Lower leg skin (tissue), 4 donors: ENCODE data around the gene ZCCHC2. TPM values are rescaled to one million over a fixed set of nuclear protein-coding genes. Genes with fewer than 3 reads are reported as not detected.

Source experiments
- DNase-seq, 2 donors: peaks; one replicate each; pipeline ENCODE4 v3.0.0-alpha.2; 2019; ENCODE audit warnings: low spot score in 2 of 2
- H3K4me3 ChIP-seq: fragments of 200-600 bp; sonication (generic); 2 replicates; pipeline ENCODE4 v1.5.1; 2017; ENCODE audit warnings: mild to moderate bottlenecking, low read depth; ENCODE audit not compliant: poor library complexity, severe bottlenecking
- POLR2A ChIP-seq, 2 donors: fragments of 450-650 bp; IDR thresholded peaks; one replicate each; pipeline ENCODE4 v1.6.1; 2016 to 2017; ENCODE audit warnings: antibody characterized with exemption in 2 of 2, mild to moderate bottlenecking in 1 of 2, moderate library complexity in 1 of 2
- WGBS, 2 donors: methylation state at CpG; one replicate each; pipeline ENCODE4 v1.1.5; 2018; 5-methylcytosine and 5-hydroxymethylcytosine counted together
- intact Hi-C: fragments of 100-400 bp; cut with DNase I; formaldehyde crosslinking; loops from one replicate; pipeline ENCODE4 v1.15.0; 2023; ENCODE audit warnings: low total_unique reads
- total RNA-seq, 4 donors: library from RNA; depleted of rRNA; stranded (reverse); fragments of >200 nt; gene quantifications; one replicate each; pipeline ENCODE4 v1.1.0, GENCODE V29; 2016
- TF ChIP-seq, protein P1 (sequence below), 3 donors: fragments of 450-650 bp; IDR thresholded peaks; one replicate each; pipeline ENCODE4 v1.5.1; 2016; ENCODE audit warnings: antibody characterized with exemption in 3 of 3, mild to moderate bottlenecking in 3 of 3, moderate library complexity in 2 of 3

Gene ZCCHC2
- total RNA-seq, 4 donors from 2014 or later, result 23.0 to 34.1 (median 27.8) TPM

GRCh38 chr18:62566199-62566598 is 43.4 kb downstream of the ZCCHC2 start:
- TF ChIP-seq, protein P1, sequence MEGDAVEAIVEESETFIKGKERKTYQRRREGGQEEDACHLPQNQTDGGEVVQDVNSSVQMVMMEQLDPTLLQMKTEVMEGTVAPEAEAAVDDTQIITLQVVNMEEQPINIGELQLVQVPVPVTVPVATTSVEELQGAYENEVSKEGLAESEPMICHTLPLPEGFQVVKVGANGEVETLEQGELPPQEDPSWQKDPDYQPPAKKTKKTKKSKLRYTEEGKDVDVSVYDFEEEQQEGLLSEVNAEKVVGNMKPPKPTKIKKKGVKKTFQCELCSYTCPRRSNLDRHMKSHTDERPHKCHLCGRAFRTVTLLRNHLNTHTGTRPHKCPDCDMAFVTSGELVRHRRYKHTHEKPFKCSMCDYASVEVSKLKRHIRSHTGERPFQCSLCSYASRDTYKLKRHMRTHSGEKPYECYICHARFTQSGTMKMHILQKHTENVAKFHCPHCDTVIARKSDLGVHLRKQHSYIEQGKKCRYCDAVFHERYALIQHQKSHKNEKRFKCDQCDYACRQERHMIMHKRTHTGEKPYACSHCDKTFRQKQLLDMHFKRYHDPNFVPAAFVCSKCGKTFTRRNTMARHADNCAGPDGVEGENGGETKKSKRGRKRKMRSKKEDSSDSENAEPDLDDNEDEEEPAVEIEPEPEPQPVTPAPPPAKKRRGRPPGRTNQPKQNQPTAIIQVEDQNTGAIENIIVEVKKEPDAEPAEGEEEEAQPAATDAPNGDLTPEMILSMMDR (IDR thresholded peaks at IDR 0.05), result no peak
- no peak for TF ChIP-seq POLR2A (IDR thresholded peaks at IDR 0.05)
- WGBS, 2 donors, result 63 to 72% methylated on average over 5 of the region's 5 CpGs
- peak in 1 of 2 donors; percentile 47 for DNase-seq
- no peak overlapping the region for H3K4me3 ChIP-seq
- intact Hi-C loops, result no loop called here

- WGBS, 2 donors, result 97 to 98% methylated on average over 4 of the region's 4 CpGs
- intact Hi-C loops, result no loop called here
These were observed 44.0 kb downstream of the ZCCHC2 start for GRCh38 chr18:62566818-62567217.

DNA sequence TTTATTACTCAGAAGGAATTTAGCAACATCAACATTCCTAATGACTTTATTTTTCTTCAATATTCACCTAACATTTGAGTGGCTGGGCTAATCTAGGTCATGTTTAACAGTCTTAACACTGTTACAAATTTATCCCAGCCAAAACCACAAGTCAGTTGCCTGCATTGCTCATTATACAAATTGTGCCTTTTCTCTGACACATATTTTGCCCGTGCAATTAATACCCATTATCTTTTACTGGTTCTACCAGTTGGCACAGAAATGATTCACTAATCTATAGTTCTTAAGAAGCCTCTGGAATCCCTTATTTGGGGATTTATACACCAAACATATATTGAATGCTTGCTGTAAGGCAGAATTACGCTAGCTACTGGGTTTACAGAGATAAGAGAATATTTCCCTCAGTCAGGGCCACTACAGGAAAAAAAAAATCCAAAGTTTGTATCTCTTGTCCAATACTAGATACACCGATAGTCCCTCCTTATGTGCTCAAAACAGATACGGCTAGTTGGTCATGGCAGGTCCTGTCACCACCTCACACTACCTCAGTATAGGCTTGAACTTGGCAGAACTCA is 46.3 kb downstream of the ZCCHC2 start:
- DNase-seq, result no peak
- no peak for TF ChIP-seq POLR2A (IDR thresholded peaks at IDR 0.05)
- TF ChIP-seq, protein P1 (IDR thresholded peaks at IDR 0.05), result no peak
- no peak overlapping the region for H3K4me3 ChIP-seq
- intact Hi-C loops, result no loop called here
- WGBS, 2 donors, result 86 to 89% methylated on average over 4 of the region's 4 CpGs

More at GRCh38 chr18:62566818-62567217, 44.0 kb downstream of the ZCCHC2 start:
- no peak for DNase-seq
- no peak overlapping the region for H3K4me3 ChIP-seq
- no peak for TF ChIP-seq POLR2A (IDR thresholded peaks at IDR 0.05)
- TF ChIP-seq, protein P1 (IDR thresholded peaks at IDR 0.05), result no peak

DNA sequence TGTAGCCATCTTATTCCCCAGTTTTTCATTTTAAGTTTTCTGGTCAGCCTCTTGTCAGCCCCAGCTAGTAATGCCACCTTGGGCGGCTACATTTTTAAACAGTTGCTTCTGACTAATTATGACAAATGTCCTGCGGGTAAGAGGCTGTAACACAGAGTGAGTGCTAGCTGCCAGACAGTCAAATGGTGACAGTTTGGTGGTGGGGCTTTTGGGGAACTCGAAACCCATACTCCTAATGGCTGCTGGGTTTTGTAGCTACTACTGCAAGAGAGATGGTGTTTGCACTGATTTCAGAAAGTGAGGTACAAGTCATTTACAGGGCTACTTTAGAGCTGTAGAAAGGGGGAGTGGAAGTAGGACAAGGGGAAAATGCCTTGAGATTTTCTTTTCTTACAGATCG is 48.2 kb downstream of the ZCCHC2 start:
- DNase-seq, result no peak
- intact Hi-C loops, result no loop called here
- no peak for TF ChIP-seq POLR2A (IDR thresholded peaks at IDR 0.05)
- TF ChIP-seq, protein P1 (IDR thresholded peaks at IDR 0.05), result no peak
- 71 to 86% methylated on average over 4 of the region's 4 CpGs for whole genome bisulfite sequencing, 2 donors
- H3K4me3 ChIP-seq, result no peak overlapping the region

- intact Hi-C loops, result no loop called here
- 88 to 90% methylated on average over 3 of the region's 3 CpGs for WGBS, 2 donors
- H3K4me3 ChIP-seq, result no peak overlapping the region
- no peak for DNase-seq
- no peak for TF ChIP-seq POLR2A (IDR thresholded peaks at IDR 0.05)
- TF ChIP-seq, protein P1 (IDR thresholded peaks at IDR 0.05), result no peak
These were observed 48.8 kb downstream of the ZCCHC2 start for GRCh38 chr18:62571648-62572047.

DNA sequence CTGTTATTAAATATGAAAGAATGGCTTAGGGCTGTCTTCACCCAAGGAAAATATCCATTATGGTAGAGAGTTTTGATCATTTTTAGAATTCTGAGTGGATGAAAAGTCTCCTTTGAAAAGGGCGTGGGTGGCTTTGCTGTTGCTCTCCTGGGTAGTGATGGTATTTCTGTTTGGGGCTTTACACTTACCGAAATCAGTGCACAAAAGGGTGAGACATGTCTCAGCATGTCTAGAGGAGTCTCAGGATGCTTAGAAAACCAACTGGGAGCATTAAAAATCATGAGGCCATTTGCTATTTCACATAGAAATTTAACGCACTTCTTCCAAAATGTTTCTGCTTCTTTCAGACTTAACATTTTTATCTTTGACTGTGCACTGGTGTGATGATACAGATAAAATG is 49.6 kb downstream of the ZCCHC2 start:
- TF ChIP-seq POLR2A (IDR thresholded peaks at IDR 0.05), result no peak
- TF ChIP-seq, protein P1 (IDR thresholded peaks at IDR 0.05), result no peak
- 79 to 81% methylated on average over 3 of the region's 3 CpGs for WGBS, 2 donors
- H3K4me3 ChIP-seq, result no peak overlapping the region
- intact Hi-C loops, result no loop called here
- DNase-seq, result no peak
